ENCODE measurements around the gene WAPL. TPM values are rescaled to one million over a fixed set of nuclear protein-coding genes. Genes with fewer than 3 reads are reported as not detected.
A peak's percentile ranks its signal among the peaks of the same experiment; 100 is the strongest.

The WAPL gene
- polyA plus RNA-seq, 1 experiment = 24.5 TPM

- no peak for TF ChIP-seq CTCF (IDR thresholded peaks at IDR 0.05; ENCODE audit: low read depth, low read length)
These were observed 133.4 kb downstream of the WAPL start for GRCh38 chr10:86388119-86388704.

GRCh38 chr10:86387178-86387794 lies 134.3 kb downstream of the WAPL start:
- no peaks in the 10 kb centered on the region; the same call in 1 of the 2 replicates for H3K9me3 ChIP-seq (ENCODE audit: control insufficient read depth, insufficient read depth, low read length)
- no peak overlapping the region for H3K4me3 ChIP-seq (ENCODE audit: low read depth, low read length)
- no peak for DNase-seq (ENCODE audit: low read depth, low spot score)
- peaks cover 41% of the 10 kb centered on the region for H3K27me3 ChIP-seq (ENCODE audit: control insufficient read depth, insufficient read depth, low read length)
- TF ChIP-seq CTCF (IDR thresholded peaks at IDR 0.05; ENCODE audit: low read depth, low read length) = peak; percentile 19; the same call in 1 of the 2 replicates
- H3K27ac ChIP-seq (ENCODE audit: low read depth, low read length) = no peak overlapping the region
- CTCF ChIA-PET = interaction anchor here (1.4 kb wide), 2 partner anchors 13 to 1847 kb away, joined by 3 to 8 read pairs; no protein-coding TSS in a partner anchor
- POLR2A ChIA-PET = no interaction called here

More at GRCh38 chr10:86388119-86388704, 133.4 kb downstream of the WAPL start:
- CTCF ChIA-PET = interaction anchor here (0.7 to 1.4 kb wide), 3 partner anchors 12 to 1848 kb away, joined by 3 to 9 read pairs (median 8); no protein-coding TSS in a partner anchor
- no peak for DNase-seq (ENCODE audit: low read depth, low spot score)
- no peaks in the 10 kb centered on the region; the same call in 1 of the 2 replicates for H3K9me3 ChIP-seq (ENCODE audit: control insufficient read depth, insufficient read depth, low read length)
- peaks cover 46% of the 10 kb centered on the region for H3K27me3 ChIP-seq (ENCODE audit: control insufficient read depth, insufficient read depth, low read length)
- H3K27ac ChIP-seq (ENCODE audit: low read depth, low read length) = no peak overlapping the region
- no peak overlapping the region for H3K4me3 ChIP-seq (ENCODE audit: low read depth, low read length)
- POLR2A ChIA-PET = no interaction called here

- Histone ChIP-seq H3K4me3 (ENCODE audit: low read depth, low read length) (no peak overlapping the region), H3K9me3 (ENCODE audit: control insufficient read depth, insufficient read depth, low read length) (no peaks in the 10 kb centered on the region; the same call in 1 of the 2 replicates), H3K27me3 (ENCODE audit: control insufficient read depth, insufficient read depth, low read length) (peaks cover 32% of the 10 kb centered on the region), H3K27ac (ENCODE audit: low read depth, low read length) (no peak overlapping the region)
- TF ChIP-seq CTCF (IDR thresholded peaks at IDR 0.05; ENCODE audit: low read depth, low read length) = no peak
- ChIA-PET POLR2A (no interaction called here), CTCF (no interaction called here)
- DNase-seq (ENCODE audit: low read depth, low spot score) = no peak
These were observed 135.8 kb downstream of the WAPL start for GRCh38 chr10:86385806-86386205.

Small RNA genes lying within 50 kb of the gene (small RNA-seq; reads per million reads assigned to genes)
- gene RNU6-780P (ENCODE audit: insufficient read length, low read depth) = not detected

Other genes with a start within 250 kb of the WAPL start
- not detected in 2 replicates for gene GRID1, start 155.0 kb downstream of the WAPL start, polyA plus RNA-seq (2011; rRNA removed)
- gene OPN4, start 132.8 kb upstream of the WAPL start, polyA plus RNA-seq (2011; rRNA removed) = not detected in 2 replicates
- 0.46 and 0.60 TPM in 2 replicates for gene LDB3, start 146.7 kb upstream of the WAPL start, polyA plus RNA-seq (2011; rRNA removed)
- 32.7 and 41.9 TPM in 2 replicates for gene BMPR1A, start 234.8 kb upstream of the WAPL start, polyA plus RNA-seq (2011; rRNA removed)

Measured in AG04450 (cell line).